ENCODE results near the gene MARCHF3.

- TF ChIP-seq NFRKB (IDR thresholded peaks at IDR 0.05) (no peak), BHLHE40 (IDR thresholded peaks at IDR 0.05; ENCODE audit: borderline replicate concordance) (no peak), ELF4 (IDR thresholded peaks at IDR 0.05) (no peak), FOXK2 (IDR thresholded peaks at IDR 0.05) (no peak), CTBP1 (IDR thresholded peaks at IDR 0.05; ENCODE audit: borderline replicate concordance) (no peak), LEF1 (IDR thresholded peaks at IDR 0.05; ENCODE audit: borderline replicate concordance) (no peak), ZNF384 (IDR thresholded peaks at IDR 0.05) (no peak), FOXA1 (IDR thresholded peaks at IDR 0.05) (no peak), SP1 (IDR thresholded peaks at IDR 0.05) (no peak), TARDBP (IDR thresholded peaks at IDR 0.05) (no peak)
Measured at GRCh38 chr5:127060470-127060985, 30.2 kb upstream of the MARCHF3 start.
